ENCODE data around the gene OLAH.

- TF ChIP-seq POLR2AphosphoS5 (IDR thresholded peaks at IDR 0.05) (no peak), CTCF (IDR thresholded peaks at IDR 0.05) (no peak), EP300 (IDR thresholded peaks at IDR 0.05) (no peak)
Observed at GRCh38 chr10:15035385-15036301, 8.1 kb upstream of the OLAH start.
